GM21423 (cell line): ENCODE measurements around the gene GLRA2.
A peak's percentile ranks its signal among the peaks of the same experiment; 100 is the strongest.
"Not testable (repeated sequence)": the region's sequence is repeated elsewhere in the genome, so short reads cannot be mapped to it uniquely, and the experiment has no call there.

ENCODE experiments used
- ATAC-seq: cut with Tn5 transposase; IDR thresholded peaks from one replicate; pipeline ENCODE4 v1.9.1; 2021; ENCODE audit warnings: mild to moderate bottlenecking, moderate library complexity; ENCODE audit not compliant: unreplicated experiment

GLRA2 gene

DNA sequence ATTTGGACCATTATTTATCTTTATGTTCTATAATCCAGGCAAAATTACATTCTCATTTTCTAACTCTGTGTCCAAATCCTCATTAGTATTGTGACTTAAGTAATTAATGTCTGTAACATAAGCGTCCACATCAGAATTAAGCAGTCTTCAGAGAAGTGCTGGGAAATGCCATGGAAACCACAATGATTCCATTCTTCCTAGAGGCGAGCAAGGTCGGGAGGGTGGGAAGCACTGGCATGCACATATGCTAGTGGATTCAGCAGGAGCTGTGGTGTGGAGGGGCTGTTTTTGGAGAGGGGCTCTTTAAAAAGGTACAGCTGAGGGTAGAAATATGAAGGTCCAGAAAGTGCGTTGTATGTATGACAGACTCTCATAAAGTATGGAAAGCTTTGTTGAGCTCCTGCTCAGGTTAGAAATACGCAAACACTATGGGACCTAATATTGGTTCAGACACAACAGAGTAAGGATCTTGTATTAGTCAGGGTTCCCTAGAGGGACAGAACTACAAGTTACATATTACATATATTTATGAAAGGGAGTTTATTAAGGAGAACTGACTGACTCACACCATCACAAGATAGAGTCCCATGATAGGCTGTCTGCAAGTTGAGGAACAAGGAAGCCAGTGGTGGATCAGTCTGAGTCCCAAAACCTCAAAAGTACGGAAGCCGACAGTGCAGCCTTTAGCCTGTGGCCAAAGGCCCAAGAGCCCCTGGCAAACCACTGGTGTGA is 61.5 kb downstream of the GLRA2 start:
- ATAC-seq = no peak

DNA sequence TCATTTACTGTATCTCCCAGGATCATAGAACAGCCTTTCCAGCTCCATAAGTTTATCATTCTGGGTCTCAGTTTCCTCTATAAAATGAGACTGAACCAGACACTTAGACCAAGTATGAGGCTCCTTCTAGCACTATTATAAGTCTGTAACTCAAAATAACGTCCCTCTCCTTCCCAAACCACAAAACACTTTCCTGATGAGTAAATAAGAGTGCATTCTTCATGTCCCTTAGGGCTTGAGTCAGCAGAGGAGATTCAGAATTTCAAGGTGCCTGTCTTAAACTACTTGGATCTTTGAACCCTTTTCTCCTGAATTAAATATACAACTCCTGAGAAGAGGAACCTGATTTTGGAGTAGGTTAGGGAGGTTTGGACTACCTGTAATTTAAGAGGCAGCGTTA is 62.6 kb downstream of the GLRA2 start:
- ATAC-seq = no peak

DNA sequence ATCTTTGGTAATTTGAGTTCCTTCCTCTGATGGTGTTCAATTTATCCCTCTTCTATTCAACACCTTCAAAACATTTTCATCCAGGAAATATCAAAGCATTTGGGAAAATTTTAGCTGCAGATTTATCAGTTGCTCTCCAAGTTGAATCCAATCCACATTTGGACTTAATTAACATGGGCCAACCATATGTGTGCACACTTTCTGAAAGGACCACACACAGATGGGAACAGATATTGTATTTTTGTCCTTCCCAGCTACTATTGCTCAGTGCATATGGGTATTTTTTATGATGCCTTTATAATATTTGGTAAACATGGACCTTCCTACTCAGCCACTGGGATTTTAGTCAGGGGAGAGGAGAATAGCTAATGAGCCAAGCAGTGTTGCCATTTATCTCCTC is 65.2 kb downstream of the GLRA2 start:
- no peak for ATAC-seq

DNA sequence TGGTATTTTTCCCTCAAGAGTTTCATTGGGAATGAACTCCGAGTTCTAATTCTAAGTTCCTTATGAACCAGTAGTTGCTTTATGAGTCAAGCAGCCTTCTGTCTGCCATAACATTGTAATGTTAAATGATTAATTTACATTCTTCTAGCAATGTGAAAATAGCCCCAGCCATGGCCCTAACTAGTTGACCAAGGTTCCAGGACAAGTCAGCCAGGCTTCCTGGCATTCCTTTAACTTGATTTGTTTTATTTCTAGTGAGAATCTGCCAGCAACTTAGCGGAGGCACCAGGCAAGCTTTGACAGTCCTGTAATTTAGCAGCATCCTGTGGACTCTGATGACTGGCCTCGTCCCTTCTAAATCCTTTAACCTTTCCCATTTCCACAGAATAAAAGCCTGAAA is 69.0 kb downstream of the GLRA2 start:
- no peak for ATAC-seq

DNA sequence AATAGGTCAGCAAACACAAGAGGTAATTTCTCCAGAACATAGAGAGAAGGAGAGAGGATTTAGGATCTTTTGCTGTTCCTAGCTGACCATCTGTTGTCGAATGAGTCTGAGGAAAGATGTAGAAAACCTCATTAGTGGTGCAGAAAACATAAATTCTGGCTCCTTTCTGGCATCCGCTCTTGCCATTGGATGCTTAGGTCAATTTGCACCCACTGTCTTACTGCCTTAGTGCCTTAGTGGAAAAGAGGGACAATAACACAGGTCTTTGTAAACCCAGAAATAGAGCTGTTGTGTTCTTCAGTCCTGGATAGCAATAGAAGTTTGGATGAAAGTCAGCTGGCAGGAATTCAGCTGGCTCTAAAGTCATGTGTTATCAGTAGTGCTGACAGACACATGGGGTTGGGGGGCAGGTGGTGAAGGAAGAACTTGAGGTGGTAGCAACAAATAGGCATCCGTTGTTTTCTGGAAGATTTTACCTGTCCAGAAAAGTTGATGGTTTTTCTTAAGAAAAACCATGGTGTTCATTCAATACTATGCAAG is 78.2 kb downstream of the GLRA2 start:
- ATAC-seq = no peak

DNA sequence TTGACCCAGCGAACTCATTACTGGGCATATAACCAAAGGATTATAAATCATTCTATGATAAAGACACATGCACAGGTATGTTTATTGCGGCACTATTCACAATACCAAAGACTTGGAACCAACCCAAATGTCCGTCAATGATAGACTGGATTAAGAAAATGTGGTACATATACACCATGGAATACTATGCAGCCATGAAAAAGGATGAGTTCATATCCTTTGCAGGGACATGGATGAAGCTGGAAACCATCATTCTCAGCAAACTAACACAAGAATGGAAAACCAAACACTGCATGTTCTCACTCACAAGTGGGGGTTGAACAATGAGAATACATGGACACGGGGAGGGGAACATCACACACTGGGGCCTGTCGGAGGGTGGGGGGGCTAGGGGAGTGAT is 83.1 kb downstream of the GLRA2 start:
- not testable (repeated sequence) for ATAC-seq

DNA sequence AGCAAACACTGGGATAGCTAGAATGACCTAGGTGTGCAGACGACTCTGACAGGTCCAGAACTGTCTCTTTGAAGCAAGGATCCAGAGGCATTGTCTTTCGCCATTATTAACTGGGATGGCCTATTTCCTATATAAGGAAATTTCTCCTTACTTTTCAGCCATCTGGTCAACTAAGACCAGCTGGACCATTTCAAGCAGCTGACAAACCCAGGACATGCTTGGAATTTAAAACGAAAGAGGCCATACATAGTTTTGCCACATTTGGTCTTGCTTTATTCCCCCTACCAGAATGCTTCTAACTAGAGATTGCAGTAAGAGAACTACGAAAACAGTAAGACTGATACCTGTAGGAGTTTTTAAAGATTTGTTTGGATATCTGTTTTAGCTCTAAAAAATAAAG is 87.0 kb downstream of the GLRA2 start:
- ATAC-seq = no peak

DNA sequence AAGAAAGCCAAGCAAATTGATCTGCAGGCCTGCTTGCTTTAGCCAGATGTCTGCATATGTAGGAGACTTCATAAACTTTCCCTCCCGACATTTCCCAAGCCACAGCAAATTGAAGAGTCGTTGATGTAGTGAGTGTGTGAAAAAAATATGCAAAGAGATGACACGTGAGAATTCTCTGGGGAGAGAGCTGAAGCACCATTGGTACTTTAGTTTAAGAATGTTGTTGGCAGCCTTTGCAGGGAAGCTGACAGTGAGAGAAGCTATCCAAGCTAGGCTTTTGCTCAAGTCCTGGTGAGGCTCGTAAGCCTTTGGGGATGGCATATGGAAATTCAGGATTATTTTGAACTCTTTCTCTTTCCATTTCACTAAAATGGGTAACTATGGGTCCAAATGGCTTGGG is 87.5 kb downstream of the GLRA2 start:
- ATAC-seq = no peak

DNA sequence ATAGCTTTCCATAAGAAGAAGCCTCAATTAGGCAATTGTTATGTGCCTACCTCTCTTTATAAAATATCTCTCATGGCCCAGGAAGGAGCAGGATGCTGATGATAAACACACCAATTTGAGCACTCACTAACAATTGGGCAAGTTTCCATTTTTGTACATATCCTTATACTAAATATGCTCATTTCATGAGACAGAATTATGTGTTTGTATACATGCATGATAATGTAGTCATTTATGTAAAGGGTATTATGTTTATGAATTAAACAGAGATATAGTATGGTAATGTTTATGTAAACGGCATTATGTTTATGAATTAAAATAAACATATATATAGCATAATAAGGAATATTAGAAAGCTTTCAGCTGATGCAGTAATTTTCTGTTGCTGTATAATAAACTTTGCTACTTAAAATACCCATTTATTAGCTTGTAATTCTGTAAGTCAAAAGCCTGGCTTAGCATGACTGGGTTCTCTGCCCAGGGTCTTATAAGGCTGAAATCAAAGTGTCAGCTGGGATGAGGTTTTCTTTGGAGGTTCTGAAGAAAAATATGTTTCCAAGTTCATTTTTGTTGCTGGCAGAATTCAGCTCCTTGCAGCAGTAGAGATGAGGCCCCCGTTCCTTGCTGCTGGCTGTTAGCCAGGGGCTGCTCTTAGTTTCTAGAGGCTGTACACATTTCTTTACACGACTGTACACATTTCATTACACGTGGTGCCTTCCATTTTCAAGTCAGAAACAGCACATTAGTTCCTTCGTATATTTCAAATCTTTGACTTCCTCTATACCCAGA is 89.0 kb downstream of the GLRA2 start:
- ATAC-seq = no peak

DNA sequence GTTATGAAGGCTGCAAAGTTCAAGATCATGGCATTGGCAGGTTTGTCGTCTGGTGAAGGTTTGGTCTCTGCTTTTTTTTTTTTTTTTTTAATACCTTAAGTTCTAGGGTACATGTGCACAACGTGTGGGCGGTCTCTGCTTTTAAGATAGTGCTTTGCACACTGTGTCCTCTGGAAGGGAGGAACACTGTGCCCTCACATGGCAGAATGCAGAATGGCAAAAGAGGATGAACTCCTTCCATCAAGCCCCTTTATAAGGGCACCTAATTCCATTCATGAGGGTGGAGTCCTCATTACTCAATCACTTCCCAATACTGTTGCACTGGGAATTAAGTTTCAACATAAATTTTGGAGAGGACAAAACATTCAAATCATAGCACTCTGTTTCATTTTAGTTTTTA is 101.4 kb downstream of the GLRA2 start:
- no peak for ATAC-seq

DNA sequence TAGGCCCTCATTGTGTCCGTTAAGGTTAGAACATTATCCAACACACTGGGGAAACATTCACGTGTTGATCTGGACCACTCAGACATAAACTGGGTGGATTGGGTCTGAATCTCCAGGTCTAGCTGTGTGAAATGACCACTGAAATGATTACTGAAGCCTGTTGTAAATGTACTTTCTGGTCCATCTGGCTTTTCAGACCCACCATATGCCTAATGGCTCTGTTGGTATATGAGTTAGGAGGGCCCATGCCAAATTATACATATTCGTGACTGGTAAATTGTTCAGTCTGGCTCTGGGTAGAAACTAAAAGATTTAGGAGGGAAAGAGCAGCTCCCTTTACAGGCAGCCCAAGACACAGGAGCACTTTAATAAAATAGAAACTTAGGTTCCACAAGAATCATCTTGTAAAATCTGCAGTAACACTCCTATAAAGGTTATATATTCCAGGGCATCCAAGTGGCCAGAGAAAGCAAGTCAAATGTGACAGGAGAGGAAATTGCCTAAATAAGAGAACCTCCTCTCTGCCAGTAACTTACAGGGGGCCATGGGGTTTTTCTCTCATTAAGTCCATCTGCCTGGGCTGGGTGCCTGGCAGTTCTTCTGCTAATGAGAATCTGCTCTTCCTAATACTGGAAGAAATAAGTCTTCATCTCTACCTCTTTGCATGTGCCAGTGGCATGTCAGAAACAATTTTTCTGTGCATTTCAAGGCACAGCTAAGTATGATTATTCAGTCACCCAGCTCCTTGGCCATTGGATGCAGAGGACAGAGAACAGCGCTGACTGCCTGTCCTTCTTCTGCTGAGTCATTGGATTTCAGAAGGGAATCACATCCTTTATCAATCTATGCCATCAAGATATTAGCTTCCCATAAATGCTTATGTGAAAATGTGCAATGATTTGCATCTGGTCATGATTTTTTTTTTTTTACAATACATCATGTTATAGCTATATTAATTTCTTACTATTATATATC is 112.6 kb downstream of the GLRA2 start:
- no peak for ATAC-seq

DNA sequence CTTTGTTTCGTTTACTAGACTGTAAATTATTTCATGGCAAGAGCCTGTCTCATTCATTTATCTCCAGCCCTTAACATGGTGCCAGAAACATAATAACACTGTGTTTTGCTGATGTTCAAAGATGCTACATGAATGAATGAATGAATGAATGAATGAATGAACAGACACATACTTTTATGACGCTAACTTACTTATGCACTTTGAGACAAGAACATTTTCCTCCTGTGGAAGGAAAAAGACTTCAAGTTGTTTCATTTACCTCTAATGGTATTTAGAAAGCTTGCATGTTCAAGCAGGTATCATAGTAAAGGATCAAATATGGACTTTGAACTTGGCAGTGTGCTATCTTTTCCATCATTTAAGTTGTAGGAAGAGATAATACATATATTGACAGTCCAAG is 131.6 kb downstream of the GLRA2 start:
- ATAC-seq = no peak

DNA sequence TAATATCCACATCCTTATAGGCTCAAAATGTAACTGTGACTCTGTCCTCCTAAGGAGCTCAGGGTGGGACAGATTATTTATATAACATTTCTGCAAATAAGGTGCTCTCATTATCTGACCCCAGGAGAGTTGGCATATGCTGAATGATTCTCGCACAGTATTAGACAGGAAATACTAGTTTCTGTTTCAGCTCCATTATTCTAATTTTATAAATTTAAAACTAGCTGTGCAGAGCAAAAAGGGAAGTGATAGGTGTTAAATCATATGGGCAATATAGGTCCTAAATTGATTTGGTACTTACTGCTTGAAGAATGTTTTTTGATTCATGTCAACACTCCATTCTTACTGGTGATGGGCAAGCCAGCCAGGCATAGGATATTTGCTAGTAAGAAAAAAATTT is 141.5 kb downstream of the GLRA2 start:
- ATAC-seq = peak; percentile 47

DNA sequence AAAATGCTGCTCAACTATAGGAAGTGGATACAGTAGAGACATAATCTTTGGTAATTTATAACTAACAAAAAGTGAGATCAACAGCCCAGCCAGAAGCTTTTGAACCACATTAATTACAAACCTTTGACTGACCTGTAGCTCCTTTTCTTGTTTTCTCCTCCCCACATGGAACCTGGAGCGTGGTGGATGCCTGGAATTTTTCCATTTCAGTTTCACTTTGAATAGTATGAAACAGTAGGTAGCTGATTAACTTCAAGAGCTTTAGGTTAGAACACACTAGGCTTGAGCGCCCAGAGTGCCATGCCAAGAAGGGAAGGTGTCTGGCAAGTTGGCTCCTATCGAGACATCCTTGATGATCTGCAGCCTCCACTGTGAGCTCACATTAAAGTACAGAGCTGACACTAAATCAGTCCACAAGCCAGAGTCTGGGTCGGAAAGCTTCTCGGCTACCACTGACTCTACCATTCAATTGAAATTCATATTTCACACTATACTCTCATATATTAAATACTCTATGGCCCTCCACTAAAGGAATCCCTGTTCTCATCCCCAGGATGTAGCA is 143.4 kb downstream of the GLRA2 start:
- ATAC-seq = no peak

DNA sequence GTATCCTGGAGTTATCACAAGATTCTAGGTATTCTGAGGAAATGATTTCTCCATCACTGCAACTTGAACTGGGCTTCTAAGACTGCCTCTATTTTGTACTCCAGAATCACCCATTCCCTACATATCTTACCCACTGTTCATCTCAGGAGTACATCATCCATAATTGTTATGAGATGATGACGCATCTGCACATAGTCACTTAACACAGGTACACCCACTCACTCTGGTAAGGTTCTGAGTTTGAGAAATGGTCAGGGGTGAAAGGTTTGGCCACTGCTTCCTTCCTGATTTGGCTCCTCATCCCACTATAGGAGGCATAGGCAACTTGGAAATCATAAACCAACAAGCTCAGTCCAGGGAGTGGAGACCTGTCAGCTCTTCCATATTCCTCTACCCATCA is 143.9 kb downstream of the GLRA2 start:
- ATAC-seq = no peak

DNA sequence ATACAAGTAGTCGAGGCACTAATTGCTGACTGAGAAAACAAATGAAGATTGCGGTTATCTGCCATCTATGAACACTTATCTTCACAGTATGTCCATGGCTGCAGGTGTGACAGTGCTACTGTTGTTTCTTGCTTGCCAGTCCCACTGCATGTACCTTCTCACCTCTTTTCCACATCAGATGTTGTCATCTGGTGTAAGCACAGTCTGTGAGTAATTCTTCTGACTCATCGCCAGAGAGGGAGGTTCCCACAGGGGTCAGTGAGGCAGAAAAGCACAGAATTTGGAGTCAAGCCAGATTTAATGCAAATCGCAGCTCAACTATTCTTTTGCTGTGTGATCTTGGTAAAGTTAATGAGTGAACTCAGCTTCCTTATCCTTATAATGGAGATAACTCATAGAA is 144.4 kb downstream of the GLRA2 start:
- peak; percentile 96 for ATAC-seq

DNA sequence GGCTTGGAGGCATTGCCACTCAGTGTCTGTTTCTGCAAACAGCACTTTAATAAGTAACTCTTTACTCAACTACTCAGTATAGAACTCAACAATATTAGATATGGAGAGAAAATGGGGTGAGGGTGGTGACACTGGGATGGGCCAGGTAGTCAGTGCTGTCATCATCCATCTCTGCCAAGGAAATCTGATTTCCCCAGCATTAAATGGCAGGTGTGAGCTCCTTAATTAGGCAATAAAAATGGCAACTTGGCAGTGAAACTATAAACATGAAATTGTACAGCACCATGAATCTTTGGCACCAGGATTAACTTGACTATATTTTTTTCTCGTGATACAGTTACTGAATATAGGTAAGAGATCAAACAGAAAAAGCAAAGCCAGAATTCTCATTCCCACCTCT is 146.2 kb downstream of the GLRA2 start:
- ATAC-seq = no peak

DNA sequence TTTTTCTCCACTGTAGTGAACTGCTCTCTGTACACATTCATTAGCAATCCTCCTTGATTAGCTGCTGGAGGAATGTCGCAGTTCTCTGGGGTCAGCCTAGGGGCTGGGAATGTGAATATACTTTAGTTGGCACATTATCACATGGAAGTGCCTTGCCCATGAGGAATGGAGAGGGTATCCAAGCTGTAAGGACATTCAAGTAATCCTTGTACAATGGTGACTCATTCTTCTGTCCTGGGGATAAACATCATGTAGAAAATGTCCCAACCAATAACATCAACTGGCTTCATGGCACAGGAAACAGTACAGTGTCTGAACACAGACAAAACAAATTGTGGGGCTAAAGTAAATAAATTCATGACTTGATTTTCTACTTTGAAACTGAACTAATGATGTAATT is 147.1 kb downstream of the GLRA2 start:
- no peak for ATAC-seq

DNA sequence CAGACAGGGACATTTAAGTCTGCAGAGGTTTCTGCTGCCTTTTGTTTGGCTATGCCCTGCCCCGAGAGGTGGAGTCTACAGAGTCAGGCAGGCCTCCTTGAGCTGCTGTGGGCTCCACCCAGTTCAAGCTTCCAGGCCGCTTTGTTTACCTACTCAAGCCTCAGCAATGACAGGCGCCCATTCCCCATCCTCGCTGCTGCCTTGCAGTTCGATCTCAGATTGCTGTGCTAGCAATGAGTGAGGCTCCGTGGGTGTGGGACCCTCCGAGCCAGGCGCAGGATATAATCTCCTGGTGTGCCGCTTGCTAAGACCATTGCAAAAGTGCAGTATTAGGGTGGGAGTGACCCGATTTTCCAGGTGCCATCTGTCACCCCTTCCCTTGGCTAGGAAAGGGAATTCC is 159.0 kb downstream of the GLRA2 start:
- ATAC-seq = not testable (repeated sequence)

DNA sequence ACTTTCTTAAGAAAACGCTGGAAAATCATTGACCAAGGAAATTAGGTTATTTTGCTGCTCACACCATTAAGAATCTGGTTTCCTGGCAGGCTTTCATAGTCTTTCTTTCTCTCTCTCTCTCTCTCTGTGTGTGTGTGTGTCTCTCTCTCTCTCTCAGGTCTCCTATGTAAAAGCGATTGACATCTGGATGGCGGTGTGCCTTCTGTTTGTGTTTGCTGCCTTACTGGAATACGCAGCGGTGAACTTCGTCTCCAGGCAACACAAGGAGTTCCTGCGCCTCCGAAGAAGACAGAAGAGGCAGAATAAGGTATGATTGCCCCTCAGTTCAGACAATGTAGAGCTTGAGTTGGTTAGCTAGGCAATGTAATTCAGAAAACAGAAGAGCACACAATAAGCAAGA is 161.2 kb downstream of the GLRA2 start:
- no peak for ATAC-seq

DNA sequence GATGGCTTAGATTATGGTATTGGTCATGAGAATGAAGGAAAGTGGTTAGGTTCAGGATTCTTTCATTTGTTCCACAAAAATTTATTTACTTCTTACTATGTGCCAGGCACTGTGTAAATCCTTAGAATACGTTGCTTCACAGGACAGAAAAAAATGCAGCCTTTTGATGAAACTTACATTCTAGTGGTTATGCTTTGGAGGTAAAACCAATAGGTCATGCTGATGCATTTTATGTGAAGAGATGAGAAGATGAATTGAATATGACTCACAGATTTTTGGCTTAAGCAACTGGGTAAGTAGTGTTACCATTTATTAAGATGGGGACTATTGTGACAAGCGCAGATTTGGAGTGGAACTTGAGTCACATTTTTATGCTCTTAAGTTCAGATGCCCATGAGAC is 165.3 kb downstream of the GLRA2 start:
- no peak for ATAC-seq
